ENCODE data around the gene DIP2B. TPM values are rescaled to one million over a fixed set of nuclear protein-coding genes. Genes with fewer than 3 reads are reported as not detected.
"Not testable (repeated sequence)": the region's sequence is repeated elsewhere in the genome, so short reads cannot be mapped to it uniquely, and the experiment has no call there.

DIP2B gene
- total RNA-seq, 4 donors from 2014 or later: 19.8 to 25.9 (median 23.8) TPM

DNA sequence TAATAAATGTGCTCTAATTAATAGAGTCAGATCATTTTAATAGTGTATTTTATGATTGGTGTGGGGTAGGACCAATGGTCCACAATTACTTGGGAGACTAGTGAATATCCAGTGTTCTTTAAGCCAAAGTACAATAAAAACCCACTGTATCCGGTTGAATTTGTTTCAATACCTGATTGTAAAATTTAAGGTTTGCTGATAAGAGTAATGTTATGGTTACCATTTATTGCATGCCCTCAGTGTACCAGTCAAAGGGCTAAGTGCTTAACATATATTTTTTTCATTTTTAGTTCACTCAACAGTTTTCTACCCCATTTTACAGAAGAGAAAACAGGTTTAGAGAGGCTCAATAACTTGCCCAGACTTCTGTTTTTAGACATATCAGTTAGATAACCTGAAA lies 161.2 kb downstream of the DIP2B start:
- TF ChIP-seq EP300 (IDR thresholded peaks at IDR 0.05): no peak
- no peak for TF ChIP-seq POLR2A (IDR thresholded peaks at IDR 0.05)
- no peak for TF ChIP-seq POLR2AphosphoS5 (IDR thresholded peaks at IDR 0.05)
- 79 to 100% methylated on average over 1 of the region's 1 CpG for WGBS, 2 donors (ENCODE audit: low coverage in 1 of 2)
- Histone ChIP-seq H3K27ac (no peak overlapping the region), H3K4me1 (no peaks in the 10 kb centered on the region), H3K27me3 (no peaks in the 10 kb centered on the region), H3K4me3 (no peak overlapping the region), H3K9me3 (no peaks in the 10 kb centered on the region), H3K36me3 (peaks cover 0 to 2% of the 10 kb centered on the region in 2 donors)
- no peak for ATAC-seq

DNA sequence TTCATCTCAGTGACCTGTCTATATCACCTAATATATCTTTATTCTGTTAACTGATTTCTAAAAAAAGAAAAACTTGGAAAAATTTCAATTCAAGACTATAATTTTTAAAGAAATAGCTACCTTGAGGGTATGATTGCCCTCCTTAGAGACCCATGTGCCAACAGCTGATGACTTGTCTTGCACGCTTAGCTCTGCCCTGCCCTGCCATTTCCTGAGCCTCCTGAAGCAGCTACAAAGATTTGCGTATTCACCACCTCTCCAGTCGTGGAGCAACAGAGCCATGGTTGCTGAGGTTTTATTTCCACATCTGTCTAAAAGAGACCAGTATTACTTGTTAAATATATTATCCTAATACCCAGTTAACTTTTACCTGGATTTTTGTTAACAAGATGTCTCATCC lies 167.4 kb downstream of the DIP2B start:
- no peak overlapping the region for H3K4me3 ChIP-seq
- ATAC-seq: no peak
- TF ChIP-seq EP300 (IDR thresholded peaks at IDR 0.05): no peak
- no peak for TF ChIP-seq POLR2A (IDR thresholded peaks at IDR 0.05)
- TF ChIP-seq, protein P1, sequence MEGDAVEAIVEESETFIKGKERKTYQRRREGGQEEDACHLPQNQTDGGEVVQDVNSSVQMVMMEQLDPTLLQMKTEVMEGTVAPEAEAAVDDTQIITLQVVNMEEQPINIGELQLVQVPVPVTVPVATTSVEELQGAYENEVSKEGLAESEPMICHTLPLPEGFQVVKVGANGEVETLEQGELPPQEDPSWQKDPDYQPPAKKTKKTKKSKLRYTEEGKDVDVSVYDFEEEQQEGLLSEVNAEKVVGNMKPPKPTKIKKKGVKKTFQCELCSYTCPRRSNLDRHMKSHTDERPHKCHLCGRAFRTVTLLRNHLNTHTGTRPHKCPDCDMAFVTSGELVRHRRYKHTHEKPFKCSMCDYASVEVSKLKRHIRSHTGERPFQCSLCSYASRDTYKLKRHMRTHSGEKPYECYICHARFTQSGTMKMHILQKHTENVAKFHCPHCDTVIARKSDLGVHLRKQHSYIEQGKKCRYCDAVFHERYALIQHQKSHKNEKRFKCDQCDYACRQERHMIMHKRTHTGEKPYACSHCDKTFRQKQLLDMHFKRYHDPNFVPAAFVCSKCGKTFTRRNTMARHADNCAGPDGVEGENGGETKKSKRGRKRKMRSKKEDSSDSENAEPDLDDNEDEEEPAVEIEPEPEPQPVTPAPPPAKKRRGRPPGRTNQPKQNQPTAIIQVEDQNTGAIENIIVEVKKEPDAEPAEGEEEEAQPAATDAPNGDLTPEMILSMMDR (IDR thresholded peaks at IDR 0.05): no peak
- no peak for TF ChIP-seq POLR2AphosphoS5 (IDR thresholded peaks at IDR 0.05)
- no peaks in the 10 kb centered on the region for H3K9me3 ChIP-seq
- 87 to 93% methylated on average over 2 to 3 of the region's 3 CpGs for WGBS, 2 donors (ENCODE audit: low coverage in 1 of 2)
- H3K27me3 ChIP-seq: no peaks in the 10 kb centered on the region
- H3K4me1 ChIP-seq: no peaks in the 10 kb centered on the region
- peaks cover 0 to 45% of the 10 kb centered on the region in 2 donors for H3K36me3 ChIP-seq
- no peak overlapping the region for H3K27ac ChIP-seq

DNA sequence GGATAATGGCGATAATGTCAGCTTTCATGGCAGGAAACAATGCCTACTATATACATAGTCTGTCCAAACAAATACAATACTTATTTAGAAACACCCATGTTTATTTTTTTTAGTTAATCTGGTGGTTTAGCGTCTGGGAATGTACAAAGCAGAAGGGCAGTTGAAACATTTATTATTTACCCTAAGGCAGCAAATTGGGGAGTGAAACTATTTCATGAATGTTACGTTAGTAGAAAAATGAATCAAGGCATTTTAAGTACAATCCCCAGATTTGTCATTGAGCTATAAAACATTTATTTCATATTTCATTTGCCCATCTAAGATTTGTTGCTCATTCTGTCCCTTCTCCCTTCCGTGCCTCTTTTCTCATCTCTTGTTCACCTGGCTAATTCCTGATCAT lies 172.0 kb downstream of the DIP2B start:
- peaks cover 0 to 78% of the 10 kb centered on the region in 2 donors for H3K36me3 ChIP-seq
- TF ChIP-seq POLR2A (IDR thresholded peaks at IDR 0.05) (no peak), EP300 (IDR thresholded peaks at IDR 0.05) (no peak), POLR2AphosphoS5 (IDR thresholded peaks at IDR 0.05) (no peak)
- TF ChIP-seq, protein P1 (IDR thresholded peaks at IDR 0.05): no peak
- 90 to 93% methylated on average over 4 of the region's 4 CpGs for WGBS, 2 donors (ENCODE audit: low coverage in 1 of 2)

DNA sequence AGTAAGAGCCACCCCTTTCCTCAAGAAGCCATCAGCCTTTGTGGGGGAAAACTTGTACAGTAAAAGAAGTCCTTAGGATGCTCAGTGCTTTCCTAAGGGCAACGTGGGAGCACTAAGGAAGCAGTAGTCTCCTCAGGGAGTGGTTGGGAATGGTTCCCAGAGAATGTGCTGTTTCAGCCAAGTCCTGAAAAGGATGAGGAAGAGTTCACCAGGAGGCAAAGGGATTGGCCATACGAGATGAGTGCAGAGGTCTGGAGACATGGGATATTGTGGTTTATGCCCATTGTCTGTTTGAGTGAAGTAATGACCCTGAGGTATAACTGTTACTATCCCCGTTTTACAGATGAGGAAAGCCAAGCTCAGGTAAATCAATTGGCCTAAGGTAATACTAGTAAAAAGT lies 173.1 kb downstream of the DIP2B start:
- H3K27me3 ChIP-seq: no peaks in the 10 kb centered on the region
- H3K27ac ChIP-seq: no peak overlapping the region
- TF ChIP-seq EP300 (IDR thresholded peaks at IDR 0.05): no peak
- no peak for TF ChIP-seq POLR2A (IDR thresholded peaks at IDR 0.05)
- peaks cover 0 to 79% of the 10 kb centered on the region in 2 donors for H3K36me3 ChIP-seq
- H3K9me3 ChIP-seq: no peaks in the 10 kb centered on the region
- H3K4me3 ChIP-seq: no peak overlapping the region
- H3K4me1 ChIP-seq: peaks cover 0 to 5% (median 0%) of the 10 kb centered on the region in 3 donors
- ATAC-seq: no peak
- WGBS, 2 donors (ENCODE audit: low coverage in 1 of 2): 30 to 32% methylated on average over 2 to 3 of the region's 3 CpGs

More for the DNA sequence above, 172.0 kb downstream of the DIP2B start:
- Histone ChIP-seq H3K4me3 (no peak overlapping the region), H3K4me1 (peaks cover 0 to 5% (median 0%) of the 10 kb centered on the region in 3 donors), H3K27me3 (no peaks in the 10 kb centered on the region), H3K9me3 (no peaks in the 10 kb centered on the region), H3K27ac (no peak overlapping the region)
- ATAC-seq: no peak

DNA sequence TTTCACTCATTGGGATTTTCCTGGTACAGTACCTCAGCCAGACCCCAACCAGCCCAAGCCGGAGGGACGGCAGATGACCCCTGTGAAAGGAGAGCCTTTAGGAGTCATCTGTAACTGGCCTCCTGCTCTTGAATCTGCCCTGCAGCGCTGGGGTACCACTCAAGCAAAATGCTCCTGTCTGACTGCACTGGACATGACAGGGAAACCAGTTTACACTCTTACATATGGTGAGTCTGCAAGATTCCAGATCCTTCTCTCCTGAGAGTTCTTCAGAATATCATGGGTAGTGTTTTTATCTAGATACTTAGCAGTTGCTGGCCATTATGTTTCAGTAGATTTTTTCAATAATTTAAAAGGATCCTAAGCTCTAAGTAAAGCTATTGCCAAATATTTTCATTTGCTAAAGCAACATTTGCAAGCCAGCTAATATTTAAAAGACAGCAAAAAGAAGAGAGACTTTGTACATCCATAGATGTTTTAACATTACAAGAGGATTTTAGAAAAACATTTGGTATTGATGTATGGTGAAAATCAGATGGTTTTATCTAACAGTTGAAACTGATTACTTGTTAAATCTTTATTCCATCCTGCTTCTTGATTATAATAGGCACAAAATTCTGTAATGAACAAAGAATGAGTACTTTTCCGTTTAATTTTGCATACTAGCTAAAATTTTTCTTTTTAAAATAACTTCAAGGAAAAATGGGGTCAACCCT lies 174.0 kb downstream of the DIP2B start:
- H3K27me3 ChIP-seq: no peaks in the 10 kb centered on the region
- H3K36me3 ChIP-seq: peaks cover 0 to 88% of the 10 kb centered on the region in 2 donors
- no peak overlapping the region for H3K27ac ChIP-seq
- WGBS, 2 donors (ENCODE audit: low coverage in 1 of 2): 76 to 86% methylated on average over 4 of the region's 4 CpGs
- TF ChIP-seq EP300 (IDR thresholded peaks at IDR 0.05) (no peak), POLR2AphosphoS5 (IDR thresholded peaks at IDR 0.05) (no peak), POLR2A (IDR thresholded peaks at IDR 0.05) (no peak)
- peaks cover 0 to 5% (median 0%) of the 10 kb centered on the region in 3 donors for H3K4me1 ChIP-seq
- no peaks in the 10 kb centered on the region for H3K9me3 ChIP-seq
- no peak overlapping the region for H3K4me3 ChIP-seq
- ATAC-seq: no peak

DNA sequence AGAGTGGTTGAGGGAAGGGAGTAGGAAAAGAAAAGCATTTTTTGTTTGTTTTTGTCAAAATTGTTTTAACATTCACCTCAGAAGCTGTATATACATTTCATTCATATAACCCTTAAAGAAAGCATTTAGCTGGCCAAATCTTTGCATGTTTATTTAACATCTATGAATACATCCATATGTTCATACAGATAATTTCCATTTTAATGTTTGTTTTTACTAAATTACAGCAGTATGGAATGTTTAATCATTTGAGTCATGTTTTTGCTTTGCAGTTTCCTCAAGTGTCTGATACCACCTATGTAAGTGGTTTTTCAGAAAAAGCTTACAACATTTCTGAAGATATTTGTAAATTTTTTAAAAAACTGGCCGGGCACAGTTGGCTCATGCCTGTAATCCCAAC lies 174.8 kb downstream of the DIP2B start:
- Histone ChIP-seq H3K27me3 (no peaks in the 10 kb centered on the region), H3K4me3 (no peak overlapping the region), H3K4me1 (peaks cover 0 to 5% (median 0%) of the 10 kb centered on the region in 3 donors), H3K9me3 (no peaks in the 10 kb centered on the region), H3K36me3 (peaks cover 0 to 92% of the 10 kb centered on the region in 2 donors), H3K27ac (no peak overlapping the region)
- TF ChIP-seq EP300 (IDR thresholded peaks at IDR 0.05) (no peak), POLR2AphosphoS5 (IDR thresholded peaks at IDR 0.05) (no peak), POLR2A (IDR thresholded peaks at IDR 0.05) (no peak)
- TF ChIP-seq, protein P1 (IDR thresholded peaks at IDR 0.05): no peak
- WGBS, 2 donors (ENCODE audit: low coverage in 1 of 2): 67 to 75% methylated on average over 1 of the region's 1 CpG
- ATAC-seq: no peak

DNA sequence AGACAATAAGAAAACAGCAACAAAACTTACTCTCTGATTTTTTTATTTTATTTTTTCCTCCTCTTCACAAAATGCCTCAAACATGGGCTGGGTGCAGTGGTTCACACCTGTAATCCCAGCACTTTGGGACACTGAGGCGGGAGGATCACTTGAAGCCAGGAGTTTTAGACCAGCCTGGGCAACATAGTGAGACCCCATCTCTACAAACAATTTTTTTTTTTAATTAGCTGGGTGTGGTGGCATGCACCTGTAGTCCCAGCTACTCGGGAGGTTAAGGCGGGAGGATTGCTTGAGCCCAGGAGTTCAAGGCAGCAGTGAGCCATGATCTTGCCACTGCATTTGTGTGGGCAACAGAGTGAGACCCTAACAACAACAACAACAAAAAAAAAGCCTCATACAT lies 176.3 kb downstream of the DIP2B start:
- H3K27ac ChIP-seq, H3K27me3 ChIP-seq, H3K9me3 ChIP-seq, ATAC-seq, H3K4me3 ChIP-seq, H3K4me1 ChIP-seq: not testable (repeated sequence)
- peaks cover 0 to 90% of the 10 kb centered on the region in 2 donors for H3K36me3 ChIP-seq
- 94 to 100% methylated on average over 1 to 3 of the region's 3 CpGs for WGBS, 2 donors (ENCODE audit: low coverage in 1 of 2)
